GM18519 (cell line): ENCODE data around the gene SNAPC4.

Source experiments
- ATAC-seq: cut with Tn5 transposase; IDR thresholded peaks from one replicate; pipeline ENCODE4 v1.9.1; 2021; ENCODE audit warnings: mild to moderate bottlenecking, moderate library complexity; ENCODE audit not compliant: unreplicated experiment, low FRiP score

The SNAPC4 gene

GRCh38 chr9:136375096-136375495, 24.9 kb downstream of the SNAPC4 start:
- no peak for ATAC-seq

GRCh38 chr9:136374183-136374575, 25.8 kb downstream of the SNAPC4 start:
- no peak for ATAC-seq

GRCh38 chr9:136373300-136374182, 26.4 kb downstream of the SNAPC4 start, which contains the start of gene CARD9:
Gene CARD9, minus strand, starts transcription at chr9:136373669. Its CDS starts 1,591 bp downstream, at chr9:136372078.
- ATAC-seq, result no peak

GRCh38 chr9:136372561-136373299, 27.2 kb downstream of the SNAPC4 start:
- no peak for ATAC-seq

GRCh38 chr9:136372006-136372405, 28.0 kb downstream of the SNAPC4 start:
- no peak for ATAC-seq

GRCh38 chr9:136371533-136371880, 28.5 kb downstream of the SNAPC4 start:
- ATAC-seq, result no peak

GRCh38 chr9:136370687-136371532, 29.1 kb downstream of the SNAPC4 start:
- no peak for ATAC-seq

- ATAC-seq, result no peak
These were observed 29.9 kb downstream of the SNAPC4 start for GRCh38 chr9:136370037-136370436.

- ATAC-seq, result no peak
These were observed 31.8 kb downstream of the SNAPC4 start for GRCh38 chr9:136368190-136368589.

GRCh38 chr9:136367296-136368145, 32.4 kb downstream of the SNAPC4 start:
- no peak for ATAC-seq

- no peak for ATAC-seq
These were observed 33.1 kb downstream of the SNAPC4 start for GRCh38 chr9:136366826-136367225.

GRCh38 chr9:136365775-136366222, 34.2 kb downstream of the SNAPC4 start:
- ATAC-seq, result no peak

GRCh38 chr9:136364942-136365774, 34.8 kb downstream of the SNAPC4 start:
- no peak for ATAC-seq

GRCh38 chr9:136363949-136364748, 35.8 kb downstream of the SNAPC4 start:
- no peak for ATAC-seq

- peak; percentile 46 for ATAC-seq
These were observed 36.6 kb downstream of the SNAPC4 start, which contains the start of gene DNLZ for GRCh38 chr9:136363106-136363948. Gene DNLZ, minus strand, starts transcription at chr9:136363744. Its CDS starts 30 bp downstream, at chr9:136363714.

- ATAC-seq, result no peak
These were observed 37.6 kb downstream of the SNAPC4 start for GRCh38 chr9:136362450-136362784.

- no peak for ATAC-seq
These were observed 38.1 kb downstream of the SNAPC4 start for GRCh38 chr9:136361754-136362449.
